SKM-1 treated with dmso at 0.1 percent for 144 hours (cell line): ENCODE data around the gene PERCC1.

Source experiments
- DNase-seq: peaks from one replicate; lab custom pipeline; 2025; ENCODE audit not compliant: unreplicated experiment; lab: John Stamatoyannopoulos, UW

Gene PERCC1

GRCh38 chr16:1430759-1431496 is at the start of gene PERCC1:
Gene PERCC1 (plus strand): TSS chr16:1431078. CDS start chr16:1432594, 1,516 bp downstream.
- DNase-seq = no peak

- no peak for DNase-seq
These were observed 49.1 kb upstream of the PERCC1 start for GRCh38 chr16:1381612-1382406.

GRCh38 chr16:1383556-1383955 is 47.3 kb upstream of the PERCC1 start:
- DNase-seq = no peak

GRCh38 chr16:1385232-1385631 is 45.6 kb upstream of the PERCC1 start:
- no peak for DNase-seq

GRCh38 chr16:1387331-1387730 is 43.5 kb upstream of the PERCC1 start:
- no peak for DNase-seq

- no peak for DNase-seq
These were observed 41.1 kb upstream of the PERCC1 start for GRCh38 chr16:1389762-1390161.

GRCh38 chr16:1390239-1390779 is 40.6 kb upstream of the PERCC1 start:
- no peak for DNase-seq

- DNase-seq = no peak
These were observed 38.1 kb upstream of the PERCC1 start for GRCh38 chr16:1392826-1393225.

- DNase-seq = no peak
These were observed 37.2 kb upstream of the PERCC1 start for GRCh38 chr16:1393613-1394176.

GRCh38 chr16:1394367-1394951 is 36.4 kb upstream of the PERCC1 start:
- DNase-seq = no peak

- DNase-seq = no peak
These were observed 35.3 kb upstream of the PERCC1 start for GRCh38 chr16:1395444-1396031.

- no peak for DNase-seq
These were observed 33.1 kb upstream of the PERCC1 start for GRCh38 chr16:1397779-1398178.

- no peak for DNase-seq
These were observed 32.5 kb upstream of the PERCC1 start for GRCh38 chr16:1398351-1398750.

GRCh38 chr16:1398826-1399581 is 31.9 kb upstream of the PERCC1 start:
- no peak for DNase-seq

GRCh38 chr16:1401061-1401757 is 29.7 kb upstream of the PERCC1 start:
- no peak for DNase-seq

GRCh38 chr16:1401758-1402154 is 29.1 kb upstream of the PERCC1 start:
- DNase-seq = no peak

- no peak for DNase-seq
These were observed 27.8 kb upstream of the PERCC1 start for GRCh38 chr16:1403036-1403435.

- no peak for DNase-seq
These were observed 27.1 kb upstream of the PERCC1 start for GRCh38 chr16:1403733-1404132.

- no peak for DNase-seq
These were observed 23.1 kb upstream of the PERCC1 start for GRCh38 chr16:1407753-1408152.
